GM18907 (cell line): ENCODE measurements around the gene ABLIM3.
A peak's percentile ranks its signal among the peaks of the same experiment; 100 is the strongest.

Experiments used
- ATAC-seq: cut with Tn5 transposase; IDR thresholded peaks from one replicate; pipeline ENCODE4 v1.9.1; 2021; ENCODE audit warnings: mild to moderate bottlenecking, moderate library complexity; ENCODE audit not compliant: unreplicated experiment

ABLIM3 gene

DNA sequence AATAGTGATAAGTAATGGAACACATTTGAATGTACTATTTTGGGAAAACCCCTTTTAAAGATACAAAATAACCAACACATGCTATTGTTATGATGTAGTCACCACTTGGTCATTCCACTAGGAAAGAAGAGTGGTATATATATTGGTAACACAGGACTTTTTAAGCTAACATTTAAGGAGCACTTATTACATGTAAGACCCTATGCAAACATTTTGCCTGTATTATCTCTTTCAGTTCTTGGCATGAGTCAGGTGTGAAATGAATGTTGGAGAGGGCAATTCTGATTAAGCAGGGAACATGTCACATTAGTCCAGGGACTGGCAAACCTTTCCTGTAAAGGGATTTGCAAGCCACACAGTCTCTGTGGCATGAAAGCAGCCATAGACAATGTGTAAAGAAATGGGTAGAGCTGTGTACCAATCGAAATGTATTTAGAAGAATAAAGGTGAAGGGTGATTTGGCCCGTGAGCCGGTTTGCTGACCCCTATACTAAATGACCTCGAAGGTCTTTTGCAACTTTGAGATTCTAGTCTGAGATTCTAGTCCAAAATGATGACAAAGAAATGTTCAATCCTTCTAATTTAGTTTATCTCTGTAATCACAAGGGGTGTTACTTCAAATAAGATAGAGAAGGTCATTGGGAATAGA, 15.3 kb downstream of the ABLIM3 start:
- ATAC-seq = no peak

DNA sequence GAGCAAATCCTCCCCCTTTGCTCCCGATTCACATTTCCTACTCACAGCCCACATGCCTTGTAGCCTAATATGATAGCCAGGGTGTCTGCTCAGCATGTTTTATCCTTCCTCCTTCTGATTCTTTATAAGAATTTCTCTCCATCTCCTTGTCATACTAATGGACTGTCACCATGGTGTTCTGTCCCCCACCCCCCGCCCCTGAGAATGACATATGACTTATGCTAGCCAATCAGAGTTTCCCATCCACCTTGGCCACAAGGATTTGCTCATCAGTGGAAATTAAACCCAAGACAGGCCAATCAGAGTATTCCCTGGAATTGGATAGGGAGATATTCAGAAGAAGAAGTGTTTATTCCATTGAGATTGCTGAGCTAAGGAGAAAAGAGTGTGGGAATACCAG, 16.0 kb downstream of the ABLIM3 start:
- ATAC-seq = no peak

DNA sequence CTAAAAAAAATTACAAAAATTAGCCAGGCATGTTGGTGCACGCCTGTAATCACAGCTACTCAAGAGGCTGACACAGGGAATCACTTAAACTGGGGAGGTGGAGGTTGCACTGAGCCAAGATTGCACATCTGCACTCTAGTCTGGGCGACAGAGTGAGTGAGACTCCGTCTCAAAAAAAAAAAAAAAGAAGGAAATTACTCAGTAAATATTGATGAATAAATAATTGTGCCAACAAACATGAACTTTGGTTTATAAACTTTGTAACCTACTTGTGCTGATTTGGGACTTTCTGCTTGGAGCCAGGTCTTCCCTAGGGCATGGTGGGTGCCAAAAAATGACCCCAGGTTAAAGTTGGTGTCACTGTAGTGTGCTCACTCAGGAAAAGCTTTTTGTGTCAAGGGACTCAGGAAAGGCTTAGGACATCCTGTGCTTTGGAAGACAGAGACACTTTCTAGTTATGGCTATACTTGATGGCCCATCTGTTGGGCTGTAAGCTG, 19.0 kb downstream of the ABLIM3 start:
- ATAC-seq = no peak

DNA sequence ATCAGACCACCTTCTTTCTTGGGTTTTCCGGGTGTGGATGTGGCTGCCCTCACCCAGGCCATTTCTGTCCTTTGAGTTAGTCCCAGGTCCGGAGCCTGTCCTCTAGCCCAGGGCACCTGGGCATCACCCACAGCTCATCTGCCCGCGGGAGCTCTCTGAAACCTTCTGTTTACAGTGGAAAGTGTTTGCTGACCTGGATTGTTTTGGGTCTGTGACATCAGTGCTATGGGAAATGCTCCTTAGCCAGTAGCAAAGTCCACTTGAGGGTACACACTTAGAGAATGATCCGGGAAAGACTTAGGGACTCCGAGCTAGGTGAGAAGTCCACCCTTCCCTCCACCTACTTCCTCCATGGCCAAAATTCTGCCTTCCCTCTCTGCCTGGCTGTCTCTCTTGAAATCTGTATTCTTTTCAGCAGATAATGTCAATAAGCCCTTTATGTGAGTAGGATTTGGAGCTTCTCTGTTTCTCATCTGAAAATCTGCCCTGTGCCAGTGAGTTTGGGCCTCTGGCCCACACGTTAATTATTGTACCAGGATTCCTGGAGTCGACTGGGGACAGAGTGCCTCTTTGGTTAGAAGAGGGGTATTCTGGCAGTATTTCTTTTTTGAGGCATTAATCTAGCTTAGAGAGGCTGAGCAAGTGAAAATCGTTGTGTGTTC, 19.9 kb downstream of the ABLIM3 start:
- no peak for ATAC-seq

DNA sequence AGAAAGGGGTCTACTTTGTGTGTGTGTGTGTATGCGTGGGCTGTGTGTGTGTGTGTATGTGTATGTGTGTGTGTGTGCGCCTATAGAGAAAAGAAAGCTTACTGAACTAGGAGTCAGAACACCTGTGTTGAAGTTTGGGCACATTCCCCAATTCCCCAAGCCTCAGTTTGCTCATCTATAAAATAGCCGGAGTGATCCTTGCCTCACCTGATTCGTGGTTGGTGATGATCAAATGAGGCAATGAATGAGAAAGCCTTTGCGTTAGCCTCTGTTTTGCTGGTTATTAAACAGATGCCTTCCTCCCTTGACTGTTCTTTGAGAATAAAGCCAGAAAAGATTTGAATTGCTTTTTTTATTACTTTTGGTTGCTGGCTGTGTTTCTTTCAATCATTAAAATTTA, 20.6 kb downstream of the ABLIM3 start:
- no peak for ATAC-seq

DNA sequence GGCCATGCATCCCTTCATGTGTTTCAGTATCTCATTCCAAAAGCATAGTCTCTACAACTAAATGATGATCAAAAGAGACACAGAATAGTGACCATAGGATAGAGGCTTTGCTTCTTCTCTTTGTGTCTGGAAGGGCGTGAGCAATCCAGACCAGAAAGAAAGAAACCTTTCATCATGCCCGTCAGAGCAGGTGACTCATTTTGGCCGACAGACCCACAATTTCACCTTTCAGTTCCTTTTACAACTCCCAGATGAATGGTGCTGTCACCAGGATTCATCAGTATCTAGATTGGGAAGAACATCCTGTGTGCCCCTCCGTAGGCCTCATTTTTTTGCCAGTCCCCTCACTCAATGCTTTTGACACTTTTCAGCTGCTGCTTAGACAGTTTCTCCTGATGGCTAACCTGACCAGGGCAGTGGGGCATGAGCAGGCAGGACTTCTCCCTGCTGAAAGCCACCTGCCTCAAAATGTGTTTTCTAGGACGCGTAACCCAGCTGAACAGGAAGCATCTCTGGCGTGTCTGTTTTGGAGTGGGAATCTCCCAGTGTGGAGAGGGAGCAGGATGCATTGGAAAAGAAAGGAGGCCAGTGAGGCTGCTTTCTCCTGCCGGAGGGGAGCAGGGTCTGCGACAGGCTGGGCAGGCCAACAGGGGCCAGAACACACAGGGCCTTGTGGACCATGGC, 21.2 kb downstream of the ABLIM3 start:
- peak; percentile 89 for ATAC-seq

DNA sequence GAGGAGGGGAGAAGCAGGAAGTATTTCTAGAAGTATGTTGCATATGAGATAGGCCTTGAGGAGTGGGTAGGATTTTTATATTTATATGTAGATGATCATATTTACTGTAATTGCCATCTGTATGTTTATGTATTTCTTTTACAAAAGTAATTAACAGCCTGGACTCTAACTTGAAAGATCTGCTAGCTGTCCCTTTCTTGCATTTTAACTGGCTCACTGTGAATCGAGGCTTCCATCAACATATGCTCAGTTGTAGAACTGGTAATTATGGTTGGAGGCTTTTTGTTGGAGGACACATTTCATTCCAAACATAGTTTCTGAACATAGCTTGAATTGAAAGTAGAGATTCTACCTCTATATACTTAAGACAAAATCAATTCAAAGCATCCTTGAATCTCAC, 23.4 kb downstream of the ABLIM3 start:
- ATAC-seq = no peak

DNA sequence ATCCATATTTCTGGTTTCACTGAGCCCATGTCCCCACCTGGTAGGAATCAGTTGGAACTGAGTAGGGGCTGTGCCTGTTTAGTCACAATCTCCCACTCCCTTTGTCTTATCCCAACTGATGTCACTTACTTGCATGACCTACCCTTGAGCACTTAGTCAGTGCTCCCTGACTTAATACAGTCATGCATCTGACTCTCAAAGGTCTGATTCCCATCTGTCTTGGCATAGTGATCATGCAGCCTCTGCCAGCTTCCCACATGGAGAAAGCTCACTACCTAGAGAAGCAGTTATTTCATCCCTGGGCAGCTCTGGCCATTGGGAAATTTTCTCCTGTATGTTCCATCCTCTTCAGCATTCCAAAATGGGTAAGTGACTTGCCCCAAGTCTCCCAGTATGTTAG, 24.8 kb downstream of the ABLIM3 start:
- ATAC-seq = no peak

DNA sequence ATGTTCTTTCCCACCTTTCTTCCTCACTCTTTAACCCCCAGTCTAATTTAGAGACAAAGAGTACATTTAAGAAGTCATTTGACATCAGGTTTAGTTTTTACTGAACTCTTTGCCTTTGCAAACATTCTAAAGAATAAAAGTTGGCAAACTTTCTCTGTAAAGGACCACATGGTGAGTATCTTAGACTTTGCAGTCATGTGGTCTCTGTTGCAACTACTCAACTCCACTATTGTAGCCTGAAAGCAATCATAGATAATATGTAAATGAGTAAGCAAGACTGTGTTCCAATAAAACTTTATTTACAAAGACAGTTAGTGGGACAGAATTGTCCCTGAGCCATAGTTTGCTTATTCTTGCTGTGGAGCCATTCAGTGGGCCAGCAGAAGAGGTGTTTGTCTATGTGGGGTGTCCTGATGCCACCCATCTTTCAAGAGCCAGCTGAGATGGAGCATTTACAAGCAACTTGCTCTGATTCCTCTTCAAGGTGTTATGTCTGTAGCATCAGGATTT, 25.4 kb downstream of the ABLIM3 start:
- ATAC-seq = no peak

DNA sequence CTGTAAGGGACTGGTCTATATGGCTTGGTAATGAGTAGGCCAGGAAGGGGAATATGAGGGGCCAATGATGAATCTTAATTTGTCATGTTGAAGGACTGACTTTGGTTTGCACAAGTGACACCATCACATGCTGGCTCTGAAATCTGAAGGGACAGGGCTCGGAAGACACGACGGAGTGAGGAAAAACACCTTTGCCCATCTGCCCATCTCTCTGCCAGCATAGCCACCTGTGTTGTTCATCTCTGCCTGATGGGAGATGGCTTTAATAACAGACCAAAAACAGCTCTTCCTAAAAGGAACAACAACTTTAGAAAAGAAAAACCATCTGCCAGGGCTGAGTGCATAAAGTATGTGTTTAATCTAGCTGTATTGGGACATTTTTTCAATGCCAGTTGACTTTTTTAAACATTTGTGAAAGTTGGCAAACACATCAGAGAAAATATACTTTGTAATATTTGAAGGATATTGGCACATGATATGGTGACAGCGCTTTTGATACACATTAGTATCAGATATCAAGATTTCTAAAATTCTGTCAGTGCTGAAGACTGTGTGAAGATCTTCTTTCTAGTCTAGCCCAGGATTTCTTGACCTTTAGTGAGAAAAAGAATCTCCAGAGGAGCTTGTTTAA, 27.1 kb downstream of the ABLIM3 start:
- no peak for ATAC-seq

DNA sequence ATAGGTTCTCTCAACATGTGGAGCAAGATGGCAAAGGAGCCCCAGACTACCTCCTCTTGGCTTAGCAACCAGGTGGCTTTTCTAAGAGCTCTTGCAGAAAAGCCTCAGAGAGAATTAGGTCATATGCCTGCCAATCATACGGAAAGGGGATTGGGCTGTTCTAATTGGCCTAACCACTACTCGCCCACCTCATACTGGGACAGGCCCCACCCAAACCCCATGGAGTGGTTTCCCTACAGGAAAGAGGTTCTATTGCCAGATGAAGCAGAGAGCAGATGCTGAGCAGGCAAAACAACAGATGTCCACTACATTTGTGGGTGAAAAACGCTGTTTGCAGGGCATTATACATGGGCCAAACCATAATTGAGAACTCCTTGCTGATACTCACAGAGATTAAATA, 29.0 kb downstream of the ABLIM3 start:
- no peak for ATAC-seq

DNA sequence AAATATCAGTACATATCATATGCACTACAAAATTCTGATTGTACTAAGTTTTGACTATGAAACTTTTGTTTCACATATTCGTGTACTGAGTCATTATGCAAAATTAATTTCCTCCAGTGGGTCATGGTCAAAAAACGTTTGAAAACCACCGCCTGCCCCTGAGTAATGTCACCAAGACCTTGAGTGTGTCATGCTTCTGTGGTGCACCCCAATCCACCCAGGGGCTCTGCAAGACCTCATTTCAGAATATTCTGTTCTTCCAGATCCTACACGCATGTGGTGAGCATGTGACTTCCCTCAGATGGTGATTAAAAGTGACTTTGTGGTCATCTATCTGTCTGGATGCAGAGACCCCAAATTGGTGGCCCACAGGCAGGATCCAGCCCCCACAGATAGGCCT, 31.0 kb downstream of the ABLIM3 start:
- ATAC-seq = peak; percentile 89

DNA sequence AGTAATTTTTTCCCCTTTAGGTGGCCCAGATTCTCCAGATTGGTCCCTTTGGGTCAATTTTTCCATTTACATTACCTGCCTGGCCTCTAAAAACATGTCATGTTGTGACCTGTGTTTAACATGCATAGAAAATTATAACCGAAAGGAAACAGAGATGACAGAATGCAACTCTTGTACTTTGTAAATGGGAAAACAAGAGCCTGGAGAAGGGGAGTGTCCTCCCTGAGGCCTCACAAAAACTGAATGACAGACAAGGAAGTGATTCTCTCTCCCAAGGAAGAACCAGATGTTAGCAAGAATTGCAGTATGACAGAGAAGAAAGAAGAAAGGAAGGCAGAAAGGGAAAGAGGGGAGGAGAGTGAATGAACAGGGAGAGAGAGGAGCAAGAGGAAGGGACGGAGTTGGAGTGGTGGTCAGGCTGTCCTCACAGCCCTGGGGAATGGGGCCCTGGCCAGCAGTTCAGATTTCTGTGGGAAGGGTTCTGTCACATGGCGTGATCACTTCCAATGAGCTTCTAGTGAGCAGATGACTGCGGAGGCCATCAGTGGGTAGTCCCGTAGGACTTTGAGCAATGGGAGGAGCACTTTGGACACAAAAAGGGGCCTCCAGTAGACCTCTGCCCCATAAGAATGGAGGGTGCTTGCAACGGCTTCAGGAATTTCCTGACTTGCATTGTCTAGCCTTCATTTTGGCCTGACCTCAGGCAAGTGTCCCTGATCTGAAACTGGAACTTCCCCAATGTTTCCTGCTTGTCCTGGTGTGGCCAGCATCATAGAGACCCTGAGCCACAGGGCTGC, 31.6 kb downstream of the ABLIM3 start:
- no peak for ATAC-seq

DNA sequence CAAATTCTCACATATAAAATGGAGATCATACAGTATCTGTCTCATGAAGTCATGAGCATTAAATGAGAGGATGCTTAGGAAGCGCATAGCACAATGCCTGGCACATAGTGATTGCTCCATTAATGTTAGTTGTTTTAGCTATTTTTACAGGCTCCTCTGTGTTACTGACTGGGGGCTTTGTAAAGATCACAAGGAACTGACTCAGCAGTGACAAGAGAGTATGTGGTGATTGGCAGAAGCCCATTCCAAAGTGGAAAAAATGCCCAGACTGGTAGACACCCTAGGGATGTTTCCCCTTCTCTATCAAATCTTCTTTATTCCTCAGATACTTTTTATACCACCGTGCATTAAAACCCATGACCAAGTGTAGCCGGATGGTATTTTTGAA, 33.5 kb downstream of the ABLIM3 start:
- no peak for ATAC-seq

DNA sequence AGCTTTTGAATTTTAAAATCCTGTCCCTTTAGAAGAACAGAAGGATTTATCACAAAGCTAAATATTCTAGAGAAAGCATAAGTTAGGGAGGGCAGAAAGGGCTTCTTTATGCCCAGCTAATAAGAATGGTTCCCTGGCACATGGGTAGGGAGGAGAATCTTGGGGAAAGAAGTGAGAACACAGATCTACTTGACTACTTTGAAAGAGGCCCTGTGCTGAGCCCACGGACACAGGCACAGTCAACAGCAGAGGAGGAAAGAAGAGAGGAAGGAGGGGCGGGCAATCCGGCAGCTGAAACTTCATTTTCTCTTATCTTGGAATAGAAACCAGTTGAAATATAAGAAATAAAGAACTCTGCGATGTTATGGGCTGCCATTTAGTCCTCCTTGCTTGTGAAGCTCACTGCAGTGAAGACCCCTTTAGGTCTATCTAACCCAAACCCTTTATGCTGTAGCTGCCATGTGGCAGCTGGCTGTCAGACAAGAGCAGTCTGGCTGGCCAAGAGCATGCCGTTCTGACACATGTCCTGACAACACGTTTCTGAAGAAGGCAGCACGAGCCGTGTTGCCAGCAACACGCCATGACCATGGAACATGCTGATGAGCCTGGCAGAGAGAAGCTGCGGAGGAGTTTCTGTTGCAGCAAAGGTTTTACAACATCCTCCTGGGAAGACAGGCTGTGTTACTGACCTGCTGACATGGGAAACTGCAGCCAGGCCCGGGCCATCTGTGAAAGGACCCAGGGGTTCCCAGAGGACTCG, 34.2 kb downstream of the ABLIM3 start:
- ATAC-seq = no peak

DNA sequence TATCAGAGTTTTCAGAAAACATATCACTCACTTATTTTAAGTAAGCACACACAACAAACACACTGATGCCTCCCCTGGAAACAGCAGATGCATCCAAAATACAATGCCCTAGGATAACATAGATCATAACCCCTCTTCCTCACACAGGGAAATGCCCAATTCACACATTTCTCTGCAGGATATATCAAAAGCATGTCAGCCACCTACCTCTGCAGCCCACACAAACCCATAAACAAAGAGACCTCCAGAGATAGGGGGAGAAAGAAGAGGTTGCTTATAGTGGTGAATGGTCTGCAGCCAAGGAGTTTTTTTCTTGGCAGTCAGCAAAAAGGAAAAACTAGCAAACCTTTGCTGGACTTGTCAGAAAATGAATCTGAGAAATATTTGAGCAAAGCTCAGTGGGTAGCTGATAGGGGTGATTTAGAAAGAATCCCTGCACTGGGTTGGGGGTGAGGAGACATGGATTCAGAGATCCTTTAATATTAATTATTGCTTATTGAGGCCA, 36.1 kb downstream of the ABLIM3 start:
- no peak for ATAC-seq

DNA sequence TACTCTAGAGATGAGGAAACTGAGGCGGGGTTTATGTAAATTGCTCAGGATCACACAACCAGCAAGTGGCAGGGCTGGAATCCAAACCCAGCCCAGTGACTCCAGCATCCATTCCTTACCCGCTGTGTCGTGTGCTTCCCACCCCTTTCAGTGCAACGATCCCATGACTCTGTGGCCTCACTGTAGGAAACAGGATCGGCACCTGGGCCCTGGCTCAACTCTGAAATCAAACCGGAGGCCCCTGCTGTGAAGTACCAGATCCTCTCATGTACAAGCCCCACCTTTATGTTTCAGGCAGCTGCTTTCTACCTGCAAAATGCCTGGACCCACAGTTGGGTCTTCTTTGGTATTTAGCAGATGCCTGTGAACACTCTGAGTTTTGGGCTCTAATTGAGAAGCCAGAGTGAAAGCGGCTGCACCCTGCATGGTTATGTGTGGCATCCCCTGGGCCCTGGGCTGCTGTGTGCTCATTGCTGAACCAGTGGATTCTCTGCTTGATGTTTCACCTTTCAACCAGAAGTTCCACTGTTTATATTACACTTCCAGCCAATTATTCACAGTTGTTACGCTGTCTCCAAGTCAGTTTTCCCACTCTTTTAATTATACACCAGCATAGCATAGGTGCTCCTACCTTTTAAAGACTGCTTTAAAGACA, 36.7 kb downstream of the ABLIM3 start:
- no peak for ATAC-seq

DNA sequence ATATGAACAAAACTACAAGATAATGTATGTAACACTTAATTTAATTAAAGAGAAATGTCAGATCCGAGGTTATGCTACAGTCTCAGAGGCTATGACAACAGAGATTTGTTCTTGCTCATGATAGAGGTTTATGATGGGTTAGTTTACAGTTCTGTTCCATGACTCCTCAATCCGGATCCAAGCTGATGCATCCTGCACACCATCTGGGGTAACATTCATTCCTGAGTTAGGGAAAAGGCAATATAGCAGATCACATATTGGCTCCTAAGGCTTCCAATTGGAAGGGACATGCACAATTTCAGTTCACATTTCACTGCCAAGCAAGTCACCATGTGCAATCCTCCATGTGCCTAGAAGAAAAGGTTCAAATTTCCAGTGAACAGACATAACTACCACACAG, 40.4 kb downstream of the ABLIM3 start:
- no peak for ATAC-seq

DNA sequence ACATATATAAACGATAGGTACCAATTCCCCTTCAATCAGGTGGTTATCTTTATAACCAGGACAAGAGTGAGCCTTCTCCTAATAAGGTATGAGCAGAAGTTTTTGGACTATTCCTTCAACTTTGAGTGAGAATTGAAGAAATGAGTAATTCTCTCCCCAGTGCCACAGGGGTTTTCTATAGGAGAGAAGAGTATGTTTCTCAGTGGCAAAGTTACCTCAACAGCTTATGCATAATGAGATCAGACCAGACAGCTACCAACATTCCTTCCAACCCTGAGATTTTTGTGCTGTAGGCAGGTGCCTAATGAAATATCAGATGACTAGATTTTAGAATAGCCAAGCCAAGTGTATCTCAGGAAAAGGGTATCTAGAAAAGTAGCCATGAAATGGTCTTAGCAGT, 40.9 kb downstream of the ABLIM3 start:
- no peak for ATAC-seq
